GM19351 (cell line): Measurements from ENCODE around the gene SELENOW.

Experiments
- ATAC-seq: cut with Tn5 transposase; IDR thresholded peaks from one replicate; pipeline ENCODE4 v1.9.1; 2021; ENCODE audit warnings: mild to moderate bottlenecking, moderate library complexity; ENCODE audit not compliant: unreplicated experiment

The SELENOW gene

DNA sequence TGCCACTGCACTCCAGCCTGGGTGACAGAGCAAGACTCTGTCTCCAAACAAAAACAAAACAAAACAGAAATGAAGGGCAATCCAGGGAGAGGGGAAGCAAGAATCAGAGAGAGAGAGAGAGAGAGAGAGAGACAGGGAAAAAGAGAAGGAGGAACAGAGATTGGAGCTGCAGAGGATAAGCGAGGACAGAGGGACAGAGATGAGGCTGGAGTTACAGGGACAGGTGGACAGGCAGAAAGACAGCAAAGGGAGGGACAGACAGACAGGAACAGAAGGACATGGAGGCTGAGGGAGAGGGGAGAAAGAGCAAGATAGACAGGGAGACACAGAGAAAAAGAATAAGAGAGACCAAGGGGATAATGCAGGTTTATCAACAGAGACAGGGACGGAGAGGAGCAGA is 41.9 kb downstream of the SELENOW start:
- no peak for ATAC-seq

- ATAC-seq: no peak
Observed at GRCh38 chr19:47821460-47822020, 43.0 kb downstream of the SELENOW start, which contains the start of gene CRX. Gene CRX (plus strand): TSS chr19:47821937. CDS start chr19:47834444, 12,507 bp downstream.

- ATAC-seq: no peak
Observed at GRCh38 chr19:47824396-47824795, 45.9 kb downstream of the SELENOW start.

- no peak for ATAC-seq
Observed at GRCh38 chr19:47826800-47827199, 48.3 kb downstream of the SELENOW start.

GRCh38 chr19:47832723-47833122 is 54.2 kb downstream of the SELENOW start:
- no peak for ATAC-seq
